ENCODE results near the gene MEDAG.
A peak's percentile ranks its signal among the peaks of the same experiment; 100 is the strongest.

MEDAG gene

GRCh38 chr13:30905932-30906383 is at the start of gene MEDAG:
TSS of gene MEDAG (plus strand) at chr13:30906271. CDS start at chr13:30906516, 245 bp downstream.
- no peak for DNase-seq (ENCODE audit: low read depth in 2 of 2, low spot score in 1 of 2)

DNA sequence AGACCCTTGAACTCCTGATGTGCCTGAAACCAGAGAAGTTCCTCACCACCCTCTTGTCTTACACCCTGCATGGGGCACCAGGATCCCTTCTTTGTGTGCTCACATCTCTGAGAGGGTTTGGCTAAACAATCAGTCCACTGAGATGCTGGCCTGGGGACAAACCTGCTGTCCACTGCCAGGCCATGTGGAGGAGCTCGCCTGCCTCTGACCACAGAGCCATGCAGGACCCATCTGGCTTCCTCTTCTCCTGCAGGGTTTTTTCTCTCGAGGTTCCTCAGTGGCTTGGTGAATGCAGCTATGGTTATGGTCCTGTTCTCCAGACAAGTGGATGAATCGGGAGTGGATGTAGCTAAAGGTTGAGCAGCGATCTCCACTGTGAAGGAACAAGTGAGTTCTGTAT is 49.1 kb upstream of the MEDAG start:
- DNase-seq (ENCODE audit: low read depth in 2 of 2, low spot score in 1 of 2), result no peak

- DNase-seq (ENCODE audit: low read depth in 2 of 2, low spot score in 1 of 2), result no peak
These were observed 48.4 kb upstream of the MEDAG start for GRCh38 chr13:30857636-30858035.

DNA sequence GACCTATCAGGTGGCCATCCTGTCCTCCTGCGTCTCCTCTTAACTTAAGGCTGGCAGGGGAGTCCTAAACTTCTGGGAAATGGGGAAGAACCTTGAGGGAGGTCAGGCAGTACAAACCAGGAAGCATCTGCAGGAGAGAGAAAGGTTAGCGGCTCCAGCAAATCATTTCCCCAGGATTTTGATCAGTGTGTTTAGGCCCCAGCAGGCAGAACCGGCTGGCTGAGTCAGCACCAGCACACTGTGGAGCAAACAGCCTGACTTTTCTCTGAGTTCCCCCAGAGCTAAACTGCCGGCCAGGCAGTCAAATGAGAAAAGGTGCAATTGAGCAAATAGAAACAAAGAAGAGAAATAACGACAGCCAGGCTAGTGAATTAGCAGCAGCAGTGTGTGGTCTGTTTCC is 46.7 kb upstream of the MEDAG start:
- no peak for DNase-seq (ENCODE audit: low read depth in 2 of 2, low spot score in 1 of 2)

DNA sequence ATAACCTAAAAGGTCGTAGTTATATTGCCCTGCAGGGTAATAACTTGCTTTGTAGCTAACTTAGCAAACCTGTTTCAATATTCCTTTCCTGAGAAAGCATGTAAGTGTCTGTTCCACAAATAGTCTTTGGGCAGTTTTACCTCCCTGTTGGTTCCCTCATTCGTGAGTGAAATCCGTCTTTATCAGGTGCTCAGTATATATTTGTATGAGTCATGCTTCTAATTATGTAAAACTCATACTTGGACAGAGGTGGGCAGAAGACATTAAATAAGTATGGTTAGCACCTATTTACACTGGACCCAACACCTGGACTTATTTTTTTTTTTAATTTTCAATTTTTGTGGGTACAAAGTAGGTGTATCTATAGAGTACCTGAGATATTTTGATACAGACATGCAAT is 44.9 kb upstream of the MEDAG start:
- DNase-seq (ENCODE audit: low read depth in 2 of 2, low spot score in 1 of 2), result no peak

DNA sequence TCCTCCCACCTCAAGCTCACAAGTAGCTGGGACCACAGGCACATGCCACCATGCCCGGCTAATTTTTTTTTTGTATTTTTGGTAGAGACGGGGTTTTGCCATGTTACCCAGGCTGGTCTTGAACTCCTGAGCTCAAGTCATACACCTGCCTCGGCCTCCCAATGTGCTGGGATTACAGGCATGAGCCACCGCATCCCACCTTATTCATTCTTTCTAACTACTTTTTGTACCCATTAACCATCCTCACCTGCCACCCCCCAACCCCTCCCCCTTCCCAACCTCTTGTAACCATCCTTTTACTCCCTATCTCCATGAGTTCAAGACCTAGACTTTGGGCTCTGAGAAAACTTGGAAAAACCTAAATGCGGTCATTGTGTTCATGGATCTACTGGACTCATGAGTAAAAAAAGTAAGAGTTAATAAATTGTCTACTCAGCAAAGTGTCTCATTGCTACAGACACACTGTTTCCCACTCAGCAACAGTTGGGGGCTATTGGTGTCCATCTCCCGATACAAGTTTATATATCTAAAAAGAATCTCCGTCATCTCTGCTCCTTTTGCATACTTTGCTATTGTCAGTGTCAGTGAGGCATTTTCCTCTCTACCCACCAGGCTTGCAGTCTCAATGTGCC is 44.1 kb upstream of the MEDAG start:
- no peak for DNase-seq (ENCODE audit: low read depth in 2 of 2, low spot score in 1 of 2)

- DNase-seq (ENCODE audit: low read depth in 2 of 2, low spot score in 1 of 2), result no peak
These were observed 43.4 kb upstream of the MEDAG start for GRCh38 chr13:30862707-30863106.

- DNase-seq (ENCODE audit: low read depth in 2 of 2, low spot score in 1 of 2), result no peak
These were observed 42.8 kb upstream of the MEDAG start for GRCh38 chr13:30863231-30863630.

DNA sequence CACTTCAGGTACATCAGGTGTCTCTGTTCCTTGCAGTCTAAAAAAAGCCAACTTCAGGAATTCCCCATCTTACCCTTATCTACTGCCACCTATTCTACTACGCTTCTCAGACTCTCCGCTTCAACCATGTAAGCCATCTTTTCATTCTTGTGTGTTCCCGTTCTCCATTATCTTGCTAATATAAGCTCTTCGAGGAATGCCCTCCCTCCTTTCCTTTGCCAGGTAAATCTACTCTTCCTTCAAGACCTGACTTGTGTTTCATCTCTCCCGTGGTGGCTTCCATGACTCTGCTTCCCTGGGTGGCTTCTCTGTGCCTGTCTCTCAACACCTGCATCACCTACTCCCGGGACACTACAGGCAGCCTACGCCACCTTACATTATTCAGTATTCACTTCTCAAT is 42.3 kb upstream of the MEDAG start:
- DNase-seq (ENCODE audit: low read depth in 2 of 2, low spot score in 1 of 2), result no peak

GRCh38 chr13:30864433-30865122 is 41.5 kb upstream of the MEDAG start:
- no peak for DNase-seq (ENCODE audit: low read depth in 2 of 2, low spot score in 1 of 2)

DNA sequence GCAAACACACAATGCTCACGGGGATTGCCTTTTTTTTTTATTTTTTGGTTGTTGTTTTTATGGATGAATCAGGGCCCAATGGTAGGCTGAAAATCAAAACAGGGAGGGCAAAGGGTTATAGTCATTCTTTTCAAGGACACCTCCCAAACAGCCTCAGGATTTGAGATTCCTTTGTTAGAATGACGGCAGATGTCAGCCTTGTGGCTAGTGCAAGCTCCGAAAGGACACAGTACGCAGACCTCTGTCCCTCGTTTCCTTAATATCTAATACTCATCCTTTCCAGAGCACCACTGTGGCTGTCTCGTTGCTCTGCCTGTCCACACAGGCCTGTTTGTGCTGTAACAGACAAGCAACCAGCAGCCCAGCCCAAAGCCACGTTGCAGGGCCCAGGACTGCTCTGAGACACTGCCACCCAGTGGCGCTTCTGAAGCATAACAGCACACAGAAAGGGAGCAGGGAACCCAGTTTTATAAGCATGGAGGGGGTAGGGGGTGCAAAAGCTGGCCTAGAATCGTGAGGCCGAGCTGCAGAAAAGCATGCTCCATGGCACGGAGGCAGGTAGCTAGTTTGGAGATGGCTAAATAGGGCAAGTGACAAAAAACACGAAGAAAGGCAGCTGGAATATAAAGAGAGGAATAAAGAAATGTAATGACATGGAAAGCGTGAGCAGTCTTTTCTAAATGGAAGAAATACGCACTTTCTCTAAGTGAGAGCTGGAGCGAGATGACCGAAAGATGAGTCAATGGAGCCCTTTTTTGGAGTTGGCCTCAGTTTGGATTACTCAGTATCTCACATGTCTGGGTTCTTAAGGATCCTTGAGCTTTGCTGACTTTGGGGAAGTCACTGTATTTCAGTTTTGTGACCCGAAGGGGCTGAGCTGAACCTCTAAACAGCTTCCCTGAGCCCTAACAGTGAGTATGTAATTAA is 40.7 kb upstream of the MEDAG start:
- peak in 1 of 2 donors; percentile 13 for DNase-seq (ENCODE audit: low read depth in 2 of 2, low spot score in 1 of 2)

GRCh38 chr13:30866677-30867076 is 39.4 kb upstream of the MEDAG start:
- no peak for DNase-seq (ENCODE audit: low read depth in 2 of 2, low spot score in 1 of 2)

- DNase-seq (ENCODE audit: low read depth in 2 of 2, low spot score in 1 of 2), result no peak
These were observed 38.9 kb upstream of the MEDAG start for GRCh38 chr13:30867089-30867669.

DNA sequence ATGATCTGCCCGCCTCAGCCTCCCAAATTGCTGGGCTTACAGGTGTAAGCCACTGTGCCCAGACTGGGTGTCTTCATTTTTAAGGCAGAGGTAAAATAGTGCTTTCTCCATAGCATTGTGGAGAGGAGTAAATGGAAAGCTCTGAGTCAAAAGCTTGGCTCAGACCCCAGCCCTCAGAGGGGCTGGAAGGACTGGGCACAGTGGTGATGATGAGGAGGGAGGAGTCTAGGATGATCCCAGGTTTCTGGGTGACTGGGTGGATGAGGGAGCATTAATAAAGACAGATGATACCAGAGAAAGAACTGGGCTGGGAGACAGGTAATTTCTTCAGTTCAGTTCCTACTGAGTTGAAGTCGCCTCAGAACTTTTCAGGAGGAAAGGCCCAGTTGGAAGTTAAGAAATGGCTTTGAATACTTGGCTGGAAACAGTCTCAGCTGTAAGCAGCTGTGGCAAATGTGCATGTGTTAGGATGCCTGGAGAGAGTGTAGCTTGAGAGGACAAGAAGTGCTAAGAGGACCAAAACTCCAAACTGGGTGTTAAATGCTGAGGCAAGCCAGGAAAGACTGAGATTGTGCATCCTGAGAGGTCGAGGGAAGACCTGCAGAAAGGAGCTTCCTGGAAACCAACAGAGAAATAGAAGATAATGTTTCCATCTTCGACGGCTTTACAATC is 37.1 kb upstream of the MEDAG start:
- no peak for DNase-seq (ENCODE audit: low read depth in 2 of 2, low spot score in 1 of 2)

GRCh38 chr13:30869491-30869890 is 36.6 kb upstream of the MEDAG start:
- DNase-seq (ENCODE audit: low read depth in 2 of 2, low spot score in 1 of 2), result no peak

GRCh38 chr13:30870049-30870884 is 35.8 kb upstream of the MEDAG start:
- no peak for DNase-seq (ENCODE audit: low read depth in 2 of 2, low spot score in 1 of 2)

- DNase-seq (ENCODE audit: low read depth in 2 of 2, low spot score in 1 of 2), result no peak
These were observed 35.0 kb upstream of the MEDAG start for GRCh38 chr13:30870916-30871587.

GRCh38 chr13:30871588-30872275 is 34.3 kb upstream of the MEDAG start:
- DNase-seq (ENCODE audit: low read depth in 2 of 2, low spot score in 1 of 2), result no peak

DNA sequence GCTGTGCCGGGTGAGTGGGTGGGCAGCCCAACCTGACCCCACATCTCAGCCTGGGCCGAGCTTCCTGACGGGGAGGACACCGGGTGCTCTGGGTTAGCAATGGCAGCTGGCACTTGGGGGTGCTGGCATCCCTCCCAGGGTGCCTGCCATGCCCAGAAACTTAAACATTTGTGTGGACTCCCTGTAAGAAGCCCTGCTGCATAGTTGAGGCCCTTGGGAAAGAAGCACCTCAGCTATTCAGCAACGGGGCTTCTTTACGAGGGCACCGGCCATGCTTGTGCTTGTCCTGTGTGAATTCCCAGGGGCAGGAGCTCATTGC is 33.8 kb upstream of the MEDAG start:
- DNase-seq (ENCODE audit: low read depth in 2 of 2, low spot score in 1 of 2), result no peak
